NCI-H2107 treated with DMSO at 0.1 percent for 48 hours (cell line): ENCODE data around the gene COPB2.

Experiments used
- DNase-seq: peaks from one replicate; lab custom pipeline; 2025; ENCODE audit not compliant: unreplicated experiment; lab: John Stamatoyannopoulos, UW

COPB2 gene

GRCh38 chr3:139329364-139329850 is 60.0 kb downstream of the COPB2 start:
- DNase-seq, result peak; percentile 20

GRCh38 chr3:139328356-139328755 is 61.1 kb downstream of the COPB2 start:
- DNase-seq, result no peak

GRCh38 chr3:139327861-139328260 is 61.6 kb downstream of the COPB2 start:
- DNase-seq, result no peak

- DNase-seq, result no peak
Measured at GRCh38 chr3:139327231-139327630, 62.2 kb downstream of the COPB2 start.

GRCh38 chr3:139326707-139327106 is 62.7 kb downstream of the COPB2 start:
- DNase-seq, result no peak

GRCh38 chr3:139326131-139326530 is 63.3 kb downstream of the COPB2 start:
- DNase-seq, result no peak

GRCh38 chr3:139325551-139325950 is 63.9 kb downstream of the COPB2 start:
- DNase-seq, result no peak

GRCh38 chr3:139324456-139324855 is 65.0 kb downstream of the COPB2 start:
- no peak for DNase-seq

- DNase-seq, result no peak
Measured at GRCh38 chr3:139323146-139323545, 66.3 kb downstream of the COPB2 start.

GRCh38 chr3:139322346-139322745 is 67.1 kb downstream of the COPB2 start:
- DNase-seq, result no peak

- no peak for DNase-seq
Measured at GRCh38 chr3:139320551-139321309, 68.7 kb downstream of the COPB2 start.

GRCh38 chr3:139319428-139320402 is 69.7 kb downstream of the COPB2 start:
- DNase-seq, result no peak

GRCh38 chr3:139318826-139319225 is 70.6 kb downstream of the COPB2 start:
- DNase-seq, result no peak

- no peak for DNase-seq
Measured at GRCh38 chr3:139318431-139318816, 71.0 kb downstream of the COPB2 start.

- no peak for DNase-seq
Measured at GRCh38 chr3:139317660-139318430, 71.6 kb downstream of the COPB2 start.

GRCh38 chr3:139317215-139317614 is 72.2 kb downstream of the COPB2 start:
- DNase-seq, result no peak

- DNase-seq, result no peak
Measured at GRCh38 chr3:139313921-139314320, 75.5 kb downstream of the COPB2 start.

- DNase-seq, result no peak
Measured at GRCh38 chr3:139312959-139313358, 76.5 kb downstream of the COPB2 start.

GRCh38 chr3:139312416-139312815 is 77.0 kb downstream of the COPB2 start:
- DNase-seq, result no peak

- no peak for DNase-seq
Measured at GRCh38 chr3:139311557-139311956, 77.9 kb downstream of the COPB2 start.

GRCh38 chr3:139310474-139310933 is 78.9 kb downstream of the COPB2 start:
- no peak for DNase-seq
